HG03066 (cell line): ENCODE results near the gene CCSER2.
"Not testable (repeated sequence)": the region's sequence is repeated elsewhere in the genome, so short reads cannot be mapped to it uniquely, and the experiment has no call there.

Experiments used
- ATAC-seq: cut with Tn5 transposase; IDR thresholded peaks from one replicate; pipeline ENCODE4 v1.9.1; 2021; ENCODE audit warnings: low read depth; ENCODE audit not compliant: unreplicated experiment

Gene CCSER2

GRCh38 chr10:84328418-84329195 lies at the start of gene CCSER2:
Gene CCSER2 (plus strand): TSS chr10:84328589. CDS start chr10:84371053, 42,464 bp downstream.
- ATAC-seq = peak; percentile 51

GRCh38 chr10:84279876-84280475 lies 48.4 kb upstream of the CCSER2 start:
- ATAC-seq = not testable (repeated sequence)

GRCh38 chr10:84286695-84287094 lies 41.7 kb upstream of the CCSER2 start:
- no peak for ATAC-seq

- ATAC-seq = no peak
Measured at GRCh38 chr10:84288151-84288550, 40.2 kb upstream of the CCSER2 start.

- ATAC-seq = no peak
Measured at GRCh38 chr10:84289521-84290200, 38.7 kb upstream of the CCSER2 start.

- no peak for ATAC-seq
Measured at GRCh38 chr10:84290235-84290634, 38.2 kb upstream of the CCSER2 start.

- no peak for ATAC-seq
Measured at GRCh38 chr10:84291384-84291783, 37.0 kb upstream of the CCSER2 start.

GRCh38 chr10:84292502-84292901 lies 35.9 kb upstream of the CCSER2 start:
- ATAC-seq = peak; percentile 72

GRCh38 chr10:84293171-84293570 lies 35.2 kb upstream of the CCSER2 start:
- ATAC-seq = no peak

GRCh38 chr10:84293574-84294016 lies 34.8 kb upstream of the CCSER2 start:
- ATAC-seq = no peak

GRCh38 chr10:84294766-84295447 lies 33.5 kb upstream of the CCSER2 start:
- no peak for ATAC-seq

- no peak for ATAC-seq
Measured at GRCh38 chr10:84296091-84296981, 32.1 kb upstream of the CCSER2 start.

- no peak for ATAC-seq
Measured at GRCh38 chr10:84298057-84298456, 30.3 kb upstream of the CCSER2 start.

GRCh38 chr10:84302223-84302622 lies 26.2 kb upstream of the CCSER2 start:
- no peak for ATAC-seq

GRCh38 chr10:84306751-84307384 lies 21.5 kb upstream of the CCSER2 start:
- no peak for ATAC-seq

GRCh38 chr10:84308021-84308420 lies 20.4 kb upstream of the CCSER2 start:
- no peak for ATAC-seq

GRCh38 chr10:84308481-84309304 lies 19.7 kb upstream of the CCSER2 start:
- ATAC-seq = peak; percentile 55

- ATAC-seq = no peak
Measured at GRCh38 chr10:84310470-84310869, 17.9 kb upstream of the CCSER2 start.

- no peak for ATAC-seq
Measured at GRCh38 chr10:84311576-84311975, 16.8 kb upstream of the CCSER2 start.
